HCT116 (cell line): ENCODE results near the gene GRK5.

Experiments used
- ATF3 ChIP-seq: IDR thresholded peaks from 2 replicates; pipeline ENCODE4 v1.6.1; 2012
- CTCF ChIP-seq, 3 experiments: fragments of 200-600 bp in 1 of 3; sonication (generic) in 1 of 3; IDR thresholded peaks in 2 of 3; conservative IDR thresholded peaks in 1 of 3; 2 replicates each; pipeline ENCODE4 v1.5.1; 2012 to 2017; ENCODE audit warnings: low read depth in 2 of 3, low read length in 2 of 3, antibody characterized with exemption in 1 of 3, borderline replicate concordance in 1 of 3, control low read depth in 1 of 3, mild to moderate bottlenecking in 1 of 3, mixed read lengths in 1 of 3, mixed run types in 1 of 3, moderate library complexity in 1 of 3; ENCODE audit not compliant: insufficient read depth in 1 of 3
- EZH2 ChIP-seq: fragments of 200-600 bp; sonication (generic); IDR thresholded peaks from 2 replicates; pipeline ENCODE4 v1.6.1; 2017; ENCODE audit warnings: antibody characterized with exemption, mixed run types
- EZH2phosphoT487 ChIP-seq: fragments of 200-600 bp; IDR thresholded peaks from 2 replicates; pipeline ENCODE4 v1.6.1; 2018; ENCODE audit warnings: antibody characterized with exemption, borderline replicate concordance
- JUND ChIP-seq: IDR thresholded peaks from 2 replicates; pipeline ENCODE4 v1.6.1; 2012
- POLR2A ChIP-seq: IDR thresholded peaks from 2 replicates; pipeline ENCODE4 v1.7.0; 2011; ENCODE audit warnings: borderline replicate concordance; ENCODE audit not compliant: insufficient read depth, insufficient read length; ENCODE audit errors: extremely low read depth
- POLR2AphosphoS5 ChIP-seq: IDR thresholded peaks from 2 replicates; pipeline ENCODE4 v1.6.1; 2011; ENCODE audit warnings: mild to moderate bottlenecking, low read depth, low read length, moderate library complexity
- REST ChIP-seq: IDR thresholded peaks from 2 replicates; pipeline ENCODE4 v1.6.1; 2012; ENCODE audit warnings: low read depth
- SIN3A ChIP-seq: IDR thresholded peaks from 2 replicates; pipeline ENCODE4 v1.6.1; 2012; ENCODE audit warnings: low read depth
- SRF ChIP-seq: IDR thresholded peaks from 2 replicates; pipeline ENCODE4 v1.6.1; 2012; ENCODE audit warnings: low read depth
- TCF7L2 ChIP-seq: IDR thresholded peaks from 2 replicates; pipeline ENCODE4 v1.7.0; 2011; ENCODE audit warnings: borderline replicate concordance, inconsistent platforms; ENCODE audit not compliant: insufficient read depth, insufficient read length; ENCODE audit errors: extremely low read depth
- ZBTB33 ChIP-seq: IDR thresholded peaks from 2 replicates; pipeline ENCODE4 v1.6.1; 2011; ENCODE audit warnings: mild to moderate bottlenecking, low read length, moderate library complexity; ENCODE audit not compliant: insufficient replicate concordance; ENCODE audit errors: extremely low read depth

GRCh38 chr10:119290301-119291048, 83.1 kb downstream of the GRK5 start:
- TF ChIP-seq ATF3 (no peak), CTCF (IDR thresholded peaks at IDR 0.05 in 2 of 3, conservative IDR thresholded peaks at IDR 0.05 in 1 of 3; ENCODE audit: borderline replicate concordance in 1 of 3, insufficient read depth in 1 of 3, low read depth in 2 of 3, low read length in 2 of 3) (peak; percentile 28 to 50 (median 37); a peak in 3 of 6 replicates), ZBTB33 (no peak), JUND (no peak), TCF7L2 (no peak), SIN3A (no peak), EZH2 (no peak), REST (no peak), EZH2phosphoT487 (no peak), POLR2A (no peak), POLR2AphosphoS5 (no peak), SRF (no peak)
